ENCODE measurements around the gene RNF167. TPM values are rescaled to one million over a fixed set of nuclear protein-coding genes. Genes with fewer than 3 reads are reported as not detected.

The RNF167 gene
- total and polyA plus RNA-seq, 2 donors (not counting 3 experiments of a cell fraction or from before 2014, with no cell fraction given): 60.2 to 87.6 TPM

GRCh38 chr17:4950746-4951204 lies 10.7 kb downstream of the RNF167 start, which contains the start of gene ENO3:
ENO3 (plus strand) TSS chr17:4951119; CDS start chr17:4951830, 711 bp downstream.
- peaks cover 26% of the 10 kb centered on the region for H3K79me2 ChIP-seq (ENCODE audit: control insufficient read depth, insufficient read depth, low read length)
- no peaks in the 10 kb centered on the region for H3K9me3 ChIP-seq (replicated peaks; ENCODE audit: control insufficient read depth, insufficient read depth, low read length)
- H3K4me2 ChIP-seq (ENCODE audit: insufficient read depth, low read length): peak within 1 kb of the TSS; percentile 66
- ChIA-PET CTCF (interaction anchor here (1.2 to 1.7 kb wide), 2 partner anchors 16 to 42 kb away, joined by 7 to 9 read pairs; partner anchors contain the start of gene SPAG7), POLR2A (interaction anchor here (1.6 to 3.1 kb wide), 2 partner anchors 10 to 16 kb away, joined by 4 to 15 read pairs; partner anchors contain the start of genes RNF167 and SPAG7)
- BruUV-seq (replicated peaks): no TSS peak
- no peak for DNase-seq (ENCODE audit: low read depth, low spot score)
- H3K27ac ChIP-seq (ENCODE audit: insufficient read depth, low read depth, low read length): peak within 1 kb of the TSS; percentile 84
- peak within 1 kb of the TSS in 2 of 3 experiments; percentile 43 to 99 for H3K4me3 ChIP-seq (replicated peaks in 1 of 3; ENCODE audit: insufficient read depth in 1 of 3, low read depth in 1 of 3, low read length in 3 of 3)
- H3K36me3 ChIP-seq (ENCODE audit: control insufficient read depth in 2 of 2, extremely low read depth in 1 of 2, insufficient read depth in 2 of 2, low read length in 2 of 2): peaks cover 5 to 7% of the 10 kb centered on the region in 2 experiments
- dilution Hi-C loops (cut with MboI; ENCODE audit: extremely low pct_ligation_motif_present, low sequenced_read_pairs): no loop called here
- no peaks in the 10 kb centered on the region for H4K20me1 ChIP-seq (replicated peaks; ENCODE audit: control insufficient read depth, extremely low read depth, insufficient read depth, low read length)
- FAIRE-seq: no peak
- H3K4me1 ChIP-seq (ENCODE audit: control insufficient read depth, extremely low read depth, insufficient read depth, low read length): peaks cover 33% of the 10 kb centered on the region
- TF ChIP-seq MYC (IDR thresholded peaks at IDR 0.05; ENCODE audit: low read depth, low read length): no peak
- TF ChIP-seq CTCF (IDR thresholded peaks at IDR 0.05; ENCODE audit: extremely low read depth in 1 of 2, insufficient read depth in 1 of 2, low read depth in 1 of 2, low read length in 2 of 2): no peak
- no peak for TF ChIP-seq EZH2 (IDR thresholded peaks at IDR 0.05; ENCODE audit: borderline replicate concordance, low read depth, low read length, severe bottlenecking)
- TF ChIP-seq POLR2AphosphoS5 (IDR thresholded peaks at IDR 0.05; ENCODE audit: insufficient read depth, low read depth, low read length): no peak
- TF ChIP-seq FOS (IDR thresholded peaks at IDR 0.05; ENCODE audit: borderline replicate concordance, insufficient read depth, low read length): no peak
- no peak for TF ChIP-seq MAX (IDR thresholded peaks at IDR 0.05; ENCODE audit: insufficient read depth, insufficient read length)
- TF ChIP-seq JUN (IDR thresholded peaks at IDR 0.05; ENCODE audit: borderline replicate concordance, insufficient read depth, insufficient read length, low read depth): no peak
- no peak for TF ChIP-seq GATA2 (IDR thresholded peaks at IDR 0.05; ENCODE audit: insufficient read depth, insufficient read length, low read depth, low read length)
- TF ChIP-seq POLR2A (IDR thresholded peaks at IDR 0.05; ENCODE audit: low read depth, low read length): no peak
- intact Hi-C loops (cut with micrococcal nuclease): no loop called here
- no peaks in the 10 kb centered on the region for H3K9me1 ChIP-seq (replicated peaks; ENCODE audit: control insufficient read depth, extremely low read depth, insufficient read depth, low read length)
- H3K9ac ChIP-seq (replicated peaks; ENCODE audit: extremely low read depth, insufficient read depth, low read length): peak within 1 kb of the TSS; percentile 64
- peak within 1 kb of the TSS; percentile 39 for H2AFZ ChIP-seq (ENCODE audit: low read depth, low read length)
- H3K27me3 ChIP-seq (ENCODE audit: control insufficient read depth in 2 of 2, insufficient read depth in 2 of 2, low read length in 2 of 2): no peaks in the 10 kb centered on the region

All from endothelial cell of umbilical vein (primary cell).